ENCODE results near the gene PGS1.

Gene PGS1

DNA sequence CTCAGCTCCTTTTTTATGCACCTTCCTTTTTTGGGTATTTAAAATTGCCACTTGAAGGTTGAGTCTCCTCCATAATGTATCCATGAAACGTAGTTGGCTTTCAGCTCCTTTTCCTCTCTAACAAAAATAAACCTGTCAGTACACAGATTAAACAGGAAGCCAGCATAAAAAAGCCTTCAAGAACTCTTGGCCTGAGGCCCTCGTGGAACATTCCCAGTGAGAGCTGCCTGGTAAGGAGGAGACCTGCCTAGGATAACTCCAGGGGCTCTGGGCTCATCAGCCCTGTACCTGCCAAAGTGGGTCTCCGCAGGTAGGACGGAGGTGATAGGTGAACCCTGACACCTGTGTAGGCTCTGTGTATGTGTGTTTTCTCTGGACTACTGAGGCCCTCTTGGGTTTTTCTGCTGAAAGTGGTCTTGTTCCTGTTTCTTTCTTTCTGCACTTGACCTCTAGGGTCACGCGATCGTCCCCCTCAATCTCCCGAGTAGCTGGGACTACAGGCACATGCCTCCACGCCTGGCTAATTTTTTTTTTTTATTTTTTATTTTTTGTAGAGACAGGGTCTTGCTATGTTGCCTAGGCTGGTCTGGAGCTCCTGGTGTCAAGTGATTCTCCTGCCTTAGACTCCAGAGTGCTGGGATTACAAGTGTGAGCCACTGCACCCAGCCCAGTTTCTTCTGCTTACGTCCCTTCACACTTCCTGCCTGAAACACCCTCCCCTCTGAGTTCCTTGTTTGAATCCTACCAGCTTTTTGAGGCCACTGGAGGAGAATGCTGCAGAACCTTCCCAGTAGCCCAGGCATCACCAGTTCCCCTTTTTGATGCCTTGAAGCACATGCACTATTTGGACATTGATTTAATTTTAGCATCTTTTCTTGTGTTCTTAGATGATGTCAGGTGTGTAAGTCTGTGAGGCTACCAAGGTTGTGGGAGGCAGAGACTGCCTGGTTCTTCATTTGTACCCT lies 9.8 kb downstream of the PGS1 start:
- no peak for DNase-seq

DNA sequence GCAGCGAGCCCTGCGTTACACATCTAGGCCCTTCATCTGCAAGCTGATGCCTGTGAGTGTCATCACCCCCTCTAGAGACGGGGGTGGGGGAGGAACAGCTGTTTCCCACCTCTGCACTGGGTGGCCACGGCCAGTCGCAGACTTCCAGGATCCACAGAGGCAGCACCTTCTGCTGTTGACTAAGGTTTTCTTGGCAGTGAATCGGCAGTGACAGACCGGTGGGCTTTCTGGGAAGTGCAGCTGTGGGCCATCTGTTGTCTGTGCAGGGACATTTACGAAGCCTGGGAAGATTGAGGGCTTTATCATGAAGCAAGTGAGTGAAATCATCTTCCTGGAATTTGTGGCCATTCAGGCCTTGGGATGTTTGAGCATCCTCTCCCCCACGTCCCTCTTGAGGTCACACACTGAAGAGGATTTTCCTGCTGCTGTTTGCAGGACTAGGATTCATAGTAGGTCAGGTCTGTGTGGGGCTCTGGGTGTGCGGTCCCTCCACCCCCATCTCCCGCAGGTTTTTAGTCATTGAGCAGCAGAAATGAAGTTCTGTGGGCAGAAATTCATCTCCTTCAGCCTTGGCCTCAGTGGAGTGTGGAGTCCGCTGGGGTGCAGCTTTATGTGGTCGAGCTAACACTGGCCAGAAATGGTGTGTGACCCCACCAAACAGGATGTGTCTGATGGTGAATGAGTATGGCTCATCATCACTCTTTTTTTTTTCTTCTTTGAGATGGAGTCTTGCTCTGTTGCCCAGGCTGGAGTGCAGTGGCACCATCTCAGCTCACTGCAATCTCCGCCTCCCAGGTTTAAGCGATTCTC lies 12.0 kb downstream of the PGS1 start:
- DNase-seq: no peak

DNA sequence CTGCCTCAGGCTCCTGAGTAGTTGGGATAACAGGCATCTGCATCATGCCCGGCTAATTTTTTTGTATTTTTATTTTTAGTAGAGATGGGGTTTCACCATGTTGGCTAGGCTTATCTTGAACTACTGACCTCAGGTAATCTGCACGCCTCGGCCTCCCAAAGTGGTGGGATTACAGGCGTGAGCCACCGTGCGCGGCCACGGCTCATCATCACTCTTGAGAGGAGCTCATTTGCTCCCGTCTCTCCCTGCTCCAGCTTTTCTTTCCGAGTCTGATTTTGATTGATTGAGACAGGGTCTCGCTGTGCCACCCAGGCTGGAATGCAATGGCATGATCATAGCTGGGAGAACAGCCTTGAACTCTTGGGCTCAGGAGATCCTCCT lies 12.6 kb downstream of the PGS1 start:
- DNase-seq: no peak

DNA sequence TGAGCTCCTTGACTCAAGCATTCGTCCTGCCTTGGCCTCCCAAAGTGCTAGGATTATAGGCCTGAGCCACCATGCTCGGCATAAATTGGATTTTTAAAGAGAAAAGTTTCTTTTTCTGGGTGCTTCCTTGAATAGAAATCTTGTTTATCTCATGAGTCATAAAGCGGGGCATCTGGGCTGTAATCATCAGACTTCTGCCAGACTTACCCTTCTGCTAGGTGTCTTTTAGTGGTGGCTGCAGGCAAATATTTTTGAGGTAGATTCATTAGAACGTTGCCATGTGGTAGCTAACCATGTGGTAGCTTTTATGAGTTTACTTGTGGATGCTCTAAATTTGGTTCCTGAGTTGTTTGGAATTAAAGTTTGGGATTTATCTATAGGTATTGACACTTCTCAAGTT lies 13.4 kb downstream of the PGS1 start:
- DNase-seq: no peak

DNA sequence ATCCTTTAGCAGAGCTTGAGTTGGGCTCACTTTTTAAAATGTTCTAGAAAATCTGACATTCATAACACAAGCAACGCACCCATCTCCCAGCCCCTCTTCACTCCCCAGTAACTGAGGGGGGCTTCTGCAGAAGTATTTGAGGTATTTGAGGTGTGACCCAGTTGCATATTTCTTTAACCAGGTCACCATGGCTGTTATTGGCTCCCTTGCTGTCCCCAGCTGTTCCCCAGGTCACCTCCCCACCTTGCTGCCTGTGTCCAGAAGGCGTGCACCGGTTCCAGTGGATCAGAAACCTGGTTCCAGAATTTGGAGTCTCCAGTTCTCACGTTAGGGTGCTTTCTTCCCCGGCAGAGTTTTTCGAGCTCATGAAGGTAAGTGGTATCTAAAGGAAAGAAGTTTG lies 13.8 kb downstream of the PGS1 start:
- DNase-seq: no peak

DNA sequence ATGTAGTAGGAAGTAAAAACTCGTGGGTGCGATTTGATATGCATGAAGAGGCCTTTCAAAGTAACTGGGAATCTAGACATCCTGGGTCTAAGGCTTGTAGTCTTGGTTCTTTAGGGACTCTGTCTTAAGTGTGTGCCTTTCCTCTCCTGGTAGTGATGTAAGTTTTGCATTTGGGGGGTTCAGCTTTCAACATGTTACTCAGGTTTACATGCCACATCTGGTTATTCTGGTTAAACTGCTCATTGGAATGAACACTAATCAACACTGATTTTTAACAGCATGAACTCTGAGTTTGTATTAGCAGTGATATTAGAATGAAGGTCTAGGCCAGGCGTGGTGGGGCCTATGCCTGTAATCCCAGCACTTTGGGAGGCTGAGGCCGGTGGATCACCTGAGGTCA lies 15.1 kb downstream of the PGS1 start:
- DNase-seq: no peak

DNA sequence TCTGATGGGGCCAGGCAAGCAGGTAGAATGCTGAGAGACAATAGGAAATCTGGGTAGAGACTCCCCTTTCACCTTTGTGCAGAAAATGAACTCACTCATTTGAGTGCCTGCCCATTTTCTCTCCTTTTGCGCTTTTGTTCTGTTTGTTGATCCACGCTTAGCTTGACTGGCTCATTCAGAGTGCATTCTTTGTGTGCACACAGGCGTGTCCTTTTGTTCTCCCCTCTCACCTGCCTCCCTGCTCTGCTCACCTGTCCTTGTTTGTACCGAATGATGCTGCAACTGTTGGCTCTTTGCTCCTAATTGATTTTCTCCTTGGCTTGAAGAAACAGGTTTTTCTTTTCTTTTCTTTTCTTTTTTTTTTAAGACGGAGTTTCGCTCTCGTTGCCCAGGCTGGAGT lies 15.8 kb downstream of the PGS1 start:
- DNase-seq: no peak

DNA sequence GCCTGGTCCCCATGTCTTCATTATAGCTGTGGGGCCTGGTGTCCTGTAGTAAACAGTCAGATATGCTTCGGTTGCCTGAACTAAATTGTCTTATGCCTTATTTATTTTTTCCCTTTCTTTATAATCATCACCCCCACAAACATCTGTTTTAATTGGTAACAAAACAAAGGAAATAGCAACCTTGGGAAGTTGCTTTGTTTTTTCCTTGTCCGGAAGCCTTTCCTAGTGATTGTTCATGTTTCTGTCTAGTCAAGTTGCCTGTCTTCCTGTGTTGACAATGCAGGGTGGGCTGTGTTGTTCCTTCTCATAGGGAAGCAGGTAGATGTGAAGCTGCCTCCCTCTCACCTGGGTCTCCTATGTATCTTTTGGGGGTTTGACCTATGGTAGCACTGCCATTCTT lies 16.7 kb downstream of the PGS1 start:
- DNase-seq: no peak

DNA sequence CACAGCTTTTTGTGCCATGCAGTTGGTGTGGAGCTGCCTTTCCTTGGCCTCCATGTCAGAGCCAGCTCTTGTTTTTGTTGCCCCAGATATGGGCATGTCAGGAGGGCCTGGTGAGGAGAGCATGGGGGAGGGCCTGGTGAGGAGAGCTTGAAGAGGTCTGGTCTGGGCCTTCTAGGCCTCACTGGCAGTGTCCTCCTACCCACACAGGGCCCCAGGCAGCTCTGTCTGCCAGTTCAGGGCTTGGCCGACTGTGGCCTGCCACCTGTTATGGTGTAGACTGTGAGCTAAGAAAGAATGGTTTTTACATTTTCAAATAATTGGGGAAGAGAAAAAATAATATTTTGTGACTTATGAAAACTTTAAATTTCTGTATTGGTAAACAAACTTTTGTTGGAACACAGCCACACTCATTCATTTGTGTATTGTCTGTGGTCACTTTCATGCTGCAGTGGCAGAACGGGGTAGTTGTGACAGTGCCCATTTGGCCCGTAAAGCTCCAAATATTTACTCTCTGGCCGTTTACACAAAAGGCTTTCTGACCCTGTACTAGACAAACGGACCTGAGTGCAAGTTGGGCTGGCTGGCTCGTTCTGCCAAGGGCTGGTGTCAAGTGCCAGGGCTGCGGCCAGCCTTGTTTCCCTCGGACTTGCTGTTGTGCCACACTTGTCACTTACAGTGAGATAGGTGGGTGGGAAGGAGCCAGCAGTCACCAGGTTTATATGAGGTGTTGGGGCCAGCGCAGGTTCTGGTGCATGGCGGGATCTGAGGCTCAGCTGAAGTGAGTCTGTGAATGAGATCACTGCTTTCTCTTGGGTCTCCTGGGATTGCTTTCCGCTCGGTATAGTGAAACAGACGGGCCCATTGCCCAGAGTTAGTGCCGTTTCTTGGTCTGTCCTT lies 18.2 kb downstream of the PGS1 start:
- no peak for DNase-seq

DNA sequence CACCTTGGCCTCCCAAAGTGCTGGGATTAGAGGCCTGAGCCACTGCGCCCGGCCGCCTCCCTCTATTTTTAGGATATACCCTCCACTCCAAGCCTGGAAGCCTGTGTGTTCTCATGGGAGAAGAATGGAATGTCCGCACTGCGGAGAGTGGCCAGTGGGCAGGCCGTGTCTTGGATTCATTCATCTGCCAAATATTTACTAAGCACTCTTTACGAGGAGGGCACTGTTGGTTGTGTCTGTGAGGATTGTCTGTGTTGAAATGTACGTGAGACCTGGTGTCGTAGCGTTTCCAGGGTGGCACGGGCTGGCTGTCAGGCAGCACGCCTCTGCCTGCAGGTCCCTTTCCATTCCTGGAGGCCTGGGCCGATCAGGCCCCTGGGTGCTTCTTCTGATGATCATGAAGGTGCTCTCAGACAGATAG lies 19.2 kb downstream of the PGS1 start:
- DNase-seq: no peak

DNA sequence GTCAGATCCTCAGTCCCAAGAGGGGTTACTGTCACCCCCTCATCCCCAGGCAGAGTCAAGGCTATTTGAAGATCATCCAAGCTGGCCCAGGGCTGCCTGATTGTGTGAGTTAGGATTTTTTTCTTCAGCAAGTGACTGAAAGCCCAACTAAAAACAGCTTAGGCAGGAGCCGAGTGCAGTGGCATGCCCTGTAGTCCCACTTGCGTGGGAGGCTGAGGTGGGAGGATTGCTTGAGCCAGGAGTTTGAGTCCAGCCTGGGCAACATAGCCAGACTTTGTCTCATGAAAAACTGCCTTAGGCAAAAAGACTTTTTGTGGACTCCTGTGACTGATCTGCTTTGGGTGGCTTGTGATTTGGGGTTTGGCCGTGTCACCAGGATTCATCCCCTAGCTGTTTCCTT lies 19.9 kb downstream of the PGS1 start:
- no peak for DNase-seq

DNA sequence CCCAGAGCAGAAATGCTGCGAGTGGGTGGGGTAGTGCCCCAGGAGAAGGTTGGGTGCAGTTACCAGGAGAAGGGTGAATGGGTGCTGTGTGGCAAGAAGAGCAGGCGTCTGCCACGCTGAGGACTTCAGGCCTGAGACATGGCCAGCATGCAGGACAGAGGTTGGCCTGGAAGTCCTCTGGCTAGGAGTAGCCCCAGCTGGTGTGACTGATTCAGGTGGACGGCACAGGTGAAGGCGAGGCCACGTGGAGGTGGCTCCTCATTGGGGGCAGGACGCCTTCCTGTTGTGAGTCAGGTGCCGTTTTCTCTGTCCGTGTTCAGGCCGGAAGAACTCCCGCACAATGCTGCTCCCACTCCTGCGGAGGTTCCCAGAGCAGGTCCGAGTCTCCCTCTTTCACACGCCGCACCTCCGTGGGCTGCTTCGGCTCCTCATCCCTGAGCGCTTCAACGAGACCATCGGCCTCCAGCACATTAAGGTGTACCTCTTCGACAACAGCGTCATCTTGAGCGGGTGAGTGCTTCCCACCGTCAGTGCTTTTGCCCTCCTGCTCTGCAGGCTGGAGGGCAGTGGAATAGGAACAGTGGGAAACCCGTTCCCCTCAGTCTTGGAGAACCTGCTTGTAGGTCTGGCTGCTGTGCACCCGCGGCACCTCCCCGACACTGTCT lies 20.7 kb downstream of the PGS1 start:
- DNase-seq: no peak

DNA sequence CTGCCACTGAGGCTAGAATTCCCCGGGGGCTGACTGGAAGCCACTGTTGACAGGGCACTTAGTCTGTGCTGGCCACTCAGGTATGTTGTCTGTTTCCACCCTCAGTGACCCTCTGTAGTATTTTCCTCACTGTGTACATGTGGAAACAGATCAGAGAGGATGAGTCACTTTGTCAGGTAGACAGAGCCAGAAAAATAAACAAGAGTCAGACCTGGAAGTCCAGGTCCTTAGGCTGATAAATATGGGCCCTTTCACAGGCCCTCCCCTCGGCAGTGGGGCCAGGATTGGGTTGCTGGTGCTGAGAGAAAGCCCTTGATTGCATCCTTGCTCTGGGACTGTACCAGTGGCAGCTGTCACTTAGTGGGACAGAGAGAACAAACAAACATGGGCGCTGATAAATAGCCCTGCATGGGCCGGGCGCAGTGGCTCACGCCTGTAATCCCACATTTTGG lies 21.3 kb downstream of the PGS1 start:
- DNase-seq: no peak

DNA sequence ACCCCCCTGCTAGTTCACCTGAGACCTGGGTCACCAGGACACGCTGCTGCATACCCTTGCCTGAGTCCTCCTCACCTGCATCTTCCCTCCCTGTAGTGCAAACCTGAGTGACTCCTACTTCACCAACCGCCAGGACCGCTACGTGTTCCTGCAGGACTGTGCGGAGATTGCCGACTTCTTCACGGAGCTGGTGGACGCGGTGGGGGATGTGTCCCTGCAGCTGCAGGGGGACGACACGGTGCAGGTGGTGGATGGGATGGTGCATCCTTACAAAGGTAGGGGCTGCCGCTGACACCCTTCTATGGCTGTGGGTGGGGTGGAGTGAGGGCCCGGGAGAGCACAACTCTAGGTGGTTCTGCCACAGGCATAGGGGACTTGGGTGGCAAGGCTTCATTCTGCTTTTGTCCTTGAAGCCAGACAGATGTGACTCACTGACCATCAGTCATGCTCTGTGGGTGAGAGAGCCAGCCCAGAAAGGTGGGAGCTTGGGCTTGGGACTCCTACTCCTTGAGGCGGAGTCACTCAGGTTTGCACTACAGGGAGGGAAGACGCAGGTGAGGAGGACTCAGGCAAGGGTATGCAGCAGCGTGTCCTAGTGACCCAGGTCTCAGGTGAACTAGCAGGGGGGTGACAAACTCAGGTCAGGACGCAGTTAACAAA lies 22.3 kb downstream of the PGS1 start:
- DNase-seq: no peak

DNA sequence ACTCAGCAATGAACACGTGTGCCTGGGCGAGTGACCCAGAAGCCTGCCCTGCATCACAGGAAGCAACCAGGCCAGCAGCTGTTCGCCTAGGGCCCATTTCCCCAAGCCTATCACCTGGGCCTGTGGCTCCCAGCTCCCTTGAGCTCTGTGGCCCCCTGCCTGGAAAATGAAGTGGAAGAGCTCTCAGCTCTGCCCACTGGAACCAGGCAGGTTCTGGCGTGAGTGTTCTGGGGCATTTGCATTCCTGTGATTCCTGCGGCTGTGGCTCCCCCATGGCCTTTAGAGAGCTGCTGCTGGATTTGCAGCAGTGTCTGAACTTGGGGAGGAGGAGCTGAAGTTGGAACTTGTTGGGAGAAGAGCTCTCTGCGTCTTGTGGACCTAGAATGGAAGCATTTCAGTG lies 22.8 kb downstream of the PGS1 start:
- DNase-seq: no peak

DNA sequence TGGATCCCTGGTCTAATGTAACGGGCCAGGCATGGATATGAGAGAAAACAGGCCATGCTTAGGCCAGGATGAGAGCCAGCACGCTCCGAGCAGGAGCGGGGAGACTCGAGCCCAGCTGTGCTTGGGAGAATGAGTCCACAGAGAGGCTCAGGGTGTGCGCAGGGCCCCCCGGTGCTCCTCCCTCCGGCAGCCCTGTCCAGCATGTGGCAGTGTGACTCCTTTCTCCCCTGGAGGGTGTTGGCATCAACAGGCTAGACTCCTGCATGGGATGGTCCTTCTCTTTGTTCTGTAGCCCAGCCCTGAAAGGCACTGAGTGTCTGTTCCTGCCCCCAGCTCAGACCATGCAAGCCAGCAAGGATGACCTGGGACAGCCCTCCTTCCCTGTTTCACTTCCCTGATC lies 23.4 kb downstream of the PGS1 start:
- no peak for DNase-seq

DNA sequence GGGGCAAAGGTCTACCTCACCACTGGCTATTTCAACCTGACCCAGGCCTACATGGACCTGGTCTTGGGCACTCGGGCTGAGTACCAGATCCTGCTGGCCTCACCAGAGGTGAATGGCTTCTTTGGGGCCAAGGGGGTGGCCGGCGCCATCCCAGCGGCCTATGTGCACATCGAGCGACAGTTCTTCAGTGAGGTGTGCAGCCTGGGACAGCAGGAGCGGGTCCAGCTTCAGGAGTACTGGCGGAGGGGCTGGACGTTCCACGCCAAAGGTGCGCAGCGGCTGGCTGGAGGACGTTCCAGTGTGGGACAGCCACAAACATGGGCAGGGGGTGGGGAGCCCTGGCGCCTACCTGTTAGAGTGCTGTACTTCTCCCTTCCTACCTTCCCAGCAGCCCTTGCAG lies 25.4 kb downstream of the PGS1 start:
- no peak for DNase-seq

DNA sequence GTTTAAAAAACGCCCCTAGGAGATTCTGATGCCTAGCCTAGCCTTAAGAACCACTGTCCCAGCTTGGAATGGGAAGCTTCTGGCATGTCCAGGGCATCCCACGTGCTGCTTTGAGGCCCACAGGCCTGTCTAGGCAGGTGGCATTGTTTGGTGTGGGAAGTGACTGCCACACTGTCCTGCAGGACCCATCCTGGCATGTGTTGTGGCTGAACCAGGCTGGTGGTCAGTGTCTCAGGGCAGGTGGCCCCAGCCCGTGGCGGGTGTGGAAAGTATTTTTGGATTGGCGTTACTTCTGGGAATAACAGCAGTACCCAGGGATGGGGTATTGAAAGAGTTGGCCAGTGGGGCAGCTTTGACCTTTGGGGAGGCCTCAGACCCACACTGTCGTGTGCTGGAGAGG lies 27.9 kb downstream of the PGS1 start:
- no peak for DNase-seq

DNA sequence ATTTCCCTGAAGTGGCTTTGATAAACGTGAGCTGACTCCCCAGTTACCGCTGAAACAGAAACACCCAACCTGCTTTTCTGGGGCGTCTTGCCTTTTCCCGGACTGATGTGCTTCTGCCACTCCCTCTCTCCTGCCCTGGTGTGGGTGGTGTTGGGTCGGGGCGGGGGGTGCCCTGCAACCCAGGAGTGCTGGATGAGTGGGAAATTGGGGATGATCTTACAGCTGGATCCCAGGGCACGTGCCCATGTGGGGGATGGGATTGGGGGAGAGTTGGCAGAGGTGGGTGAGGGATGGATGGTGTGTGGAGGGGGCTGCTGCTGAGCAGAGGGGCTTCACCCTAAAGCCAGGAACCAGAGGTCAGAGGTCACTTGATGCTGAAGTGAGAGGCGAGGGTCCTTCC lies 28.5 kb downstream of the PGS1 start:
- no peak for DNase-seq

DNA sequence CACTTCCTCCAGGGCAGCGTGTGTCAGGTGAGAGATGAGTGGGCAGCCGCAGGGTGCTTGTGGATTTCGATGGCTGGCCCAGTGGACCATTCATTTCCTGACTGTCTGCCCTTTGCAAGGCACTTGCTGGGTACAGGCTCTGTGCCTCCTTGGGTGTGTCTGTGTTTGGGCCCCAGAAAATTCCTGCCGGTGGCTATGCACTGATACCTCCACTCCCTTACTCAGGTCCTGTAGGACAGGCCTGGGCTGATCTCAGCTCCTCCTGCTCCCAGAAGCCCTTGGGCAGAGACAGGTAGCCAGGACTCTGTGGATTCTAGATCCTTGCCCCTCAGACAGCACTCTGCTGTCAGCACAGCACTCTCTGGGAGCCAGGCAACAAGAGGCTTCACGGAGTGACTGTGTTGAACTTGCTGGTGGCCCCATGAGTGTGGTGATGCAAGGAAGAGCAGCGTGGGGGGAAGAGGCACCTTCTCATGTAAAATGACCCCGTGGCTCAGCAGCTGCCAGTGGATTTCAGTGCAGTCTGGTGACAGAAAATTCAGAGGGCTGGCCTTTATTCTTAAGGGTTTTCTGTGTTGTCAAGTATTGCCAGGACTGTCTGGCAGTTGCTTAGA lies 29.0 kb downstream of the PGS1 start:
- DNase-seq: no peak

DNA sequence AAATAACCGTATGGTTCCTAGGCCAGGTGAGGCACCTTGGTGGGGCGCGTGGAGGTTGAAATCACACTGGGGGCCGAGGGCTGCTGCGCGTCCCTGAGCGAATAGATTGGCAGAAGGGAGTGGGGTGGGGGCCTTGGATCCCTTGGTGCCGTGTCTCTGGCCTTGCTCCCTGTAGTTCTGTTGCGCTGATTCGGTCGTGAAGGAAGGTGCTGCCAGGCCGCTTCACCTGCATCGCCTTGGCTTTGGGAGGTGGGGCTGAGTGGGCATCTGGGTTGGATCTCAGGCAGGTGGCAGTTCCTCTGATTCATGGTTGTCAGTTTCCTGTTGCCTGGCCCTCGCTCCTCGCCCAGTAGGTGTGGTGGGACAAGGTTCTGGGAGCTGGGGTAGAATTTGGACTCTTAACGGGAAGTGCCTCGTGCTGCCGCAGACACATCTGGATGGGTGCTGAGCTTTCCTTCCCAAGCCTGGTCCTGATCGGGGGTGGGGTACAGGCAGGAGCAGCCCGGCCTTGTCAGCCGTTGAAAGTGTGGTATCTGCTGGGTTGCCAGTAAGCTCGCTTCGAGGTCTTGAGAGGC lies 30.1 kb downstream of the PGS1 start:
- DNase-seq: no peak

Data from activated CD4-positive, alpha-beta T cell treated with anti-CD3 and anti-CD28 coated beads, Interleukin-2, Interleukin-6, amounts not matched to agents 100 ng/mL and 50 ng/mL, durations not matched to agents 16 hours and 8 hours (primary cell).